NCI-H748 treated with DMSO at 0.1 percent for 48 hours (cell line): ENCODE results near the gene PDGFB.

Experiments used
- DNase-seq: peaks from one replicate; lab custom pipeline; 2025; lab: John Stamatoyannopoulos, UW

PDGFB gene

GRCh38 chr22:39174498-39175352, 70.1 kb downstream of the PDGFB start:
- DNase-seq: no peak

GRCh38 chr22:39173787-39174497, 70.8 kb downstream of the PDGFB start:
- no peak for DNase-seq
